Neural cell (in vitro differentiated cells): Measurements from ENCODE around the gene RAE1. TPM values are rescaled to one million over a fixed set of nuclear protein-coding genes. Genes with fewer than 3 reads are reported as not detected.

Experiments
- H2AFZ ChIP-seq: fragments of 200-600, 300-800 bp; sonication (generic), shearing (Covaris generic); 2 replicates; pipeline ENCODE4 v1.6.0; 2014; ENCODE audit warnings: low read depth, mild to moderate bottlenecking, antibody characterized with exemption, low read length, moderate library complexity
- H3F3A ChIP-seq: fragments of 200-600 bp; shearing (Covaris generic); 2 replicates; pipeline ENCODE4 v1.6.1; 2016; ENCODE audit warnings: mild to moderate bottlenecking, moderate library complexity, mixed read lengths, antibody characterized with exemption, low read length; ENCODE audit not compliant: insufficient read depth, poor library complexity, severe bottlenecking
- H3K27ac ChIP-seq: fragments of 200-600, 300-800 bp; sonication (generic), shearing (Covaris generic); 2 replicates; pipeline ENCODE4 v1.5.1; 2014; ENCODE audit warnings: mild to moderate bottlenecking, low read length, moderate library complexity
- H3K27me3 ChIP-seq: fragments of 300-800, 200-600 bp; sonication (generic), shearing (Covaris generic); 2 replicates; pipeline ENCODE4 v1.6.0; 2014; ENCODE audit warnings: mild to moderate bottlenecking, low read depth, low read length, moderate library complexity; ENCODE audit not compliant: insufficient read depth
- H3K36me3 ChIP-seq: fragments of 300-800, 200-600 bp; sonication (generic), shearing (Covaris generic); 2 replicates; pipeline ENCODE4 v1.5.1; 2014; ENCODE audit warnings: mild to moderate bottlenecking, antibody characterized with exemption, low read length, moderate library complexity; ENCODE audit not compliant: insufficient read depth
- H3K4me2 ChIP-seq: fragments of 300-800, 200-600 bp; sonication (generic), shearing (Covaris generic); 2 replicates; pipeline ENCODE4 v1.6.0; 2014; ENCODE audit warnings: mild to moderate bottlenecking, low read length
- H3K4me3 ChIP-seq: fragments of 300-800, 200-600 bp; sonication (generic), shearing (Covaris generic); 2 replicates; pipeline ENCODE4 v1.5.1; 2014; ENCODE audit warnings: mild to moderate bottlenecking, low read length, moderate library complexity
- H3K79me2 ChIP-seq: fragments of 200-600 bp; shearing (Covaris generic); replicated peaks from 2 replicates; pipeline ENCODE4 v1.6.0; 2014; ENCODE audit warnings: mild to moderate bottlenecking, low read length, moderate library complexity; ENCODE audit not compliant: insufficient read depth
- H3K9ac ChIP-seq: fragments of 300-800, 200-600 bp; sonication (generic), shearing (Covaris generic); 2 replicates; pipeline ENCODE4 v1.6.1; 2016; ENCODE audit warnings: mild to moderate bottlenecking, low read length, mixed read lengths
- H3K9me2 ChIP-seq: fragments of 200-600 bp; shearing (Covaris generic); 2 replicates; pipeline ENCODE4 v1.6.1; 2016; ENCODE audit warnings: mild to moderate bottlenecking, low read length, mixed read lengths; ENCODE audit not compliant: insufficient read depth
- H3K9me3 ChIP-seq: fragments of 200-600, 300-800 bp; sonication (generic), shearing (Covaris generic); 2 replicates; pipeline ENCODE4 v1.6.1; 2016; ENCODE audit warnings: mild to moderate bottlenecking, mixed run types, low read length, moderate library complexity, mixed read lengths
- H4K20me1 ChIP-seq: fragments of 200-600 bp; shearing (Covaris generic); 2 replicates; pipeline ENCODE4 v1.6.1; 2016; ENCODE audit warnings: mild to moderate bottlenecking, mixed run types; ENCODE audit not compliant: insufficient read depth
- EP300 ChIP-seq: fragments of 450-650 bp; conservative IDR thresholded peaks from 2 replicates; pipeline ENCODE4 v1.6.1; 2014; ENCODE audit warnings: antibody characterized with exemption, mild to moderate bottlenecking, moderate library complexity; ENCODE audit not compliant: poor library complexity, severe bottlenecking
- EZH2 ChIP-seq: fragments of 200-600, 300-800 bp; shearing (Covaris generic), sonication (generic); IDR thresholded peaks from 2 replicates; pipeline ENCODE4 v1.6.1; 2014; ENCODE audit warnings: antibody characterized with exemption, low read length, borderline replicate concordance, mild to moderate bottlenecking; ENCODE audit not compliant: insufficient read depth, poor library complexity, severe bottlenecking
- MXI1 ChIP-seq: fragments of 450-650 bp; conservative IDR thresholded peaks from 2 replicates; pipeline ENCODE4 v1.6.1; 2014; ENCODE audit warnings: antibody characterized with exemption, mild to moderate bottlenecking; ENCODE audit not compliant: poor library complexity, severe bottlenecking
- POLR2AphosphoS5 ChIP-seq: IDR thresholded peaks from 2 replicates; pipeline ENCODE4 v1.6.1; 2012
- RAD21 ChIP-seq: fragments of 450-650 bp; conservative IDR thresholded peaks from 2 replicates; pipeline ENCODE4 v1.6.1; 2014; ENCODE audit warnings: antibody characterized with exemption, mild to moderate bottlenecking, moderate library complexity
- SMC3 ChIP-seq: fragments of 450-650 bp; conservative IDR thresholded peaks from 2 replicates; pipeline ENCODE4 v1.6.1; 2014; ENCODE audit warnings: antibody characterized with exemption, mild to moderate bottlenecking, moderate library complexity; ENCODE audit not compliant: poor library complexity
- TAF1 ChIP-seq: IDR thresholded peaks from 2 replicates; pipeline ENCODE4 v1.6.1; 2012; ENCODE audit warnings: low read depth
- polyA plus RNA-seq: library from polyadenylated mRNA; depleted of rRNA; stranded (reverse); fragments of >200 nt; gene quantifications from 2 replicates; pipeline ENCODE4 v1.2.3, GENCODE V29; 2014
- TF ChIP-seq, protein P1 (sequence below): IDR thresholded peaks from 2 replicates; pipeline ENCODE4 v1.6.1; 2012; ENCODE audit warnings: borderline replicate concordance
- TF ChIP-seq, protein P2 (sequence below): fragments of 450-650 bp; IDR thresholded peaks from 2 replicates; pipeline ENCODE4 v1.5.1; 2014; ENCODE audit warnings: antibody characterized with exemption, mild to moderate bottlenecking, moderate library complexity; ENCODE audit not compliant: poor library complexity, severe bottlenecking

Gene RAE1
- polyA plus RNA-seq, 1 donor from 2014 or later: 134 TPM

DNA sequence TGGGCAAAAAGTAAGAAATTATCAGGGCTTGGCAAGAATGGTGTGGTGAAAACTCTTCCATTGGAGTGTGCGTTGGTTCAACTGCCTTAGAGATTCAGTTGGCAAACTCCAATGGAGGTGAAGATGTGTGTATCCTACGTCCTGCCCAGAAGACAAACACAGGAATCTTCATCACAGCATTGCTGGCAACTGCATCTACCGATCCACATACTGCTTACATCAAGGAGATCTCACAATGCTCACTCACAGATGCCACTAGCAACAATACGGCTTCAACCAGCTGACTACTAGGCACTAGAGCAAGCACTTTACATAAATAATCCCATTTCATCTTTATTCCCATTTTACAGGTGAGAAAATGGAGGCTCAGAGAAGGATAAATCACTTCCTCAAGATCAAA lies 31.5 kb upstream of the RAE1 start:
- H3K4me2 ChIP-seq: no peak overlapping the region
- no peaks in the 10 kb centered on the region for H3K9me2 ChIP-seq
- no peaks in the 10 kb centered on the region for H3F3A ChIP-seq
- no peak overlapping the region for H3K27ac ChIP-seq
- no peak overlapping the region for H3K9ac ChIP-seq
- H2AFZ ChIP-seq: no peak overlapping the region
- TF ChIP-seq, protein P1, sequence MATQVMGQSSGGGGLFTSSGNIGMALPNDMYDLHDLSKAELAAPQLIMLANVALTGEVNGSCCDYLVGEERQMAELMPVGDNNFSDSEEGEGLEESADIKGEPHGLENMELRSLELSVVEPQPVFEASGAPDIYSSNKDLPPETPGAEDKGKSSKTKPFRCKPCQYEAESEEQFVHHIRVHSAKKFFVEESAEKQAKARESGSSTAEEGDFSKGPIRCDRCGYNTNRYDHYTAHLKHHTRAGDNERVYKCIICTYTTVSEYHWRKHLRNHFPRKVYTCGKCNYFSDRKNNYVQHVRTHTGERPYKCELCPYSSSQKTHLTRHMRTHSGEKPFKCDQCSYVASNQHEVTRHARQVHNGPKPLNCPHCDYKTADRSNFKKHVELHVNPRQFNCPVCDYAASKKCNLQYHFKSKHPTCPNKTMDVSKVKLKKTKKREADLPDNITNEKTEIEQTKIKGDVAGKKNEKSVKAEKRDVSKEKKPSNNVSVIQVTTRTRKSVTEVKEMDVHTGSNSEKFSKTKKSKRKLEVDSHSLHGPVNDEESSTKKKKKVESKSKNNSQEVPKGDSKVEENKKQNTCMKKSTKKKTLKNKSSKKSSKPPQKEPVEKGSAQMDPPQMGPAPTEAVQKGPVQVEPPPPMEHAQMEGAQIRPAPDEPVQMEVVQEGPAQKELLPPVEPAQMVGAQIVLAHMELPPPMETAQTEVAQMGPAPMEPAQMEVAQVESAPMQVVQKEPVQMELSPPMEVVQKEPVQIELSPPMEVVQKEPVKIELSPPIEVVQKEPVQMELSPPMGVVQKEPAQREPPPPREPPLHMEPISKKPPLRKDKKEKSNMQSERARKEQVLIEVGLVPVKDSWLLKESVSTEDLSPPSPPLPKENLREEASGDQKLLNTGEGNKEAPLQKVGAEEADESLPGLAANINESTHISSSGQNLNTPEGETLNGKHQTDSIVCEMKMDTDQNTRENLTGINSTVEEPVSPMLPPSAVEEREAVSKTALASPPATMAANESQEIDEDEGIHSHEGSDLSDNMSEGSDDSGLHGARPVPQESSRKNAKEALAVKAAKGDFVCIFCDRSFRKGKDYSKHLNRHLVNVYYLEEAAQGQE: no peak
- TF ChIP-seq, protein P2, sequence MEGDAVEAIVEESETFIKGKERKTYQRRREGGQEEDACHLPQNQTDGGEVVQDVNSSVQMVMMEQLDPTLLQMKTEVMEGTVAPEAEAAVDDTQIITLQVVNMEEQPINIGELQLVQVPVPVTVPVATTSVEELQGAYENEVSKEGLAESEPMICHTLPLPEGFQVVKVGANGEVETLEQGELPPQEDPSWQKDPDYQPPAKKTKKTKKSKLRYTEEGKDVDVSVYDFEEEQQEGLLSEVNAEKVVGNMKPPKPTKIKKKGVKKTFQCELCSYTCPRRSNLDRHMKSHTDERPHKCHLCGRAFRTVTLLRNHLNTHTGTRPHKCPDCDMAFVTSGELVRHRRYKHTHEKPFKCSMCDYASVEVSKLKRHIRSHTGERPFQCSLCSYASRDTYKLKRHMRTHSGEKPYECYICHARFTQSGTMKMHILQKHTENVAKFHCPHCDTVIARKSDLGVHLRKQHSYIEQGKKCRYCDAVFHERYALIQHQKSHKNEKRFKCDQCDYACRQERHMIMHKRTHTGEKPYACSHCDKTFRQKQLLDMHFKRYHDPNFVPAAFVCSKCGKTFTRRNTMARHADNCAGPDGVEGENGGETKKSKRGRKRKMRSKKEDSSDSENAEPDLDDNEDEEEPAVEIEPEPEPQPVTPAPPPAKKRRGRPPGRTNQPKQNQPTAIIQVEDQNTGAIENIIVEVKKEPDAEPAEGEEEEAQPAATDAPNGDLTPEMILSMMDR: no peak
- TF ChIP-seq EP300: no peak
- no peak for TF ChIP-seq POLR2AphosphoS5
- TF ChIP-seq EZH2: no peak
- TF ChIP-seq RAD21: no peak
- no peak for TF ChIP-seq SMC3
- no peak for TF ChIP-seq MXI1
- TF ChIP-seq TAF1: no peak
- H4K20me1 ChIP-seq: no peaks in the 10 kb centered on the region
- no peak overlapping the region for H3K4me3 ChIP-seq
- no peaks in the 10 kb centered on the region for H3K79me2 ChIP-seq
- H3K36me3 ChIP-seq: no peaks in the 10 kb centered on the region
- no peaks in the 10 kb centered on the region for H3K27me3 ChIP-seq
- no peaks in the 10 kb centered on the region for H3K9me3 ChIP-seq

DNA sequence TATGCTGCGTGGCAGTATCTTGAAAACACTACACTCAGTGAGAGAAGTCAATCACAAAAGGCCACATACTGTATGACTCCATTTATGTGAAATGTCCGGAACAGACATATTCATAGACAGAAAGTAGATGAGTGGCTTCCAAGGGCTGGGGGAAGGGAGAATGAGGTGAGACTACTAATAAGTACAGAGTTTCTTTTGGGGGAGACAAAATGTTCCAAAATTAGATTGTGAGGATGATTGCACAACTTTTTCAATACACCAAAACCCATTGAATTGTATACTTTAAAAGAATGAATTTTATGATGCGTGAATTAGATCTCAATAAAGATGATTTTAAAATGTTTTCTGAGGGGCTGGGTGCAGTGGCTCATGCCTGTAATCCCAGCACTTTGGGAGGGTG lies 30.7 kb upstream of the RAE1 start:
- H3K9ac ChIP-seq: no peak overlapping the region
- TF ChIP-seq EP300 (no peak), TAF1 (no peak), MXI1 (no peak), EZH2 (no peak), POLR2AphosphoS5 (no peak), SMC3 (no peak), RAD21 (no peak)
- TF ChIP-seq, protein P1: no peak

More for the DNA sequence above, 30.7 kb upstream of the RAE1 start:
- H3K4me2 ChIP-seq: no peak overlapping the region
- no peak overlapping the region for H3K4me3 ChIP-seq
- no peak overlapping the region for H3K27ac ChIP-seq
- H3K36me3 ChIP-seq: no peaks in the 10 kb centered on the region
- no peaks in the 10 kb centered on the region for H3F3A ChIP-seq
- H4K20me1 ChIP-seq: no peaks in the 10 kb centered on the region
- no peaks in the 10 kb centered on the region for H3K27me3 ChIP-seq
- no peak overlapping the region for H2AFZ ChIP-seq
- no peaks in the 10 kb centered on the region for H3K9me2 ChIP-seq
- H3K79me2 ChIP-seq: no peaks in the 10 kb centered on the region
- H3K9me3 ChIP-seq: no peaks in the 10 kb centered on the region
